HepG2 (cell line): Measurements from ENCODE around the gene MLLT10. TPM values are rescaled to one million over a fixed set of nuclear protein-coding genes. Genes with fewer than 3 reads are reported as not detected.
A peak's percentile ranks its signal among the peaks of the same experiment; 100 is the strongest.

Experiments
- E2F1 ChIP-seq: sonication (generic); formaldehyde crosslinking; IDR thresholded peaks from 2 replicates; pipeline ENCODE4 v1.5.0; 2020; ENCODE audit warnings: missing genetic modification reagents
- EP300 ChIP-seq, 3 experiments: sonication (generic) in 1 of 3; formaldehyde crosslinking in 1 of 3; IDR thresholded peaks; 2 replicates each; pipeline versions ENCODE4 v1.5.1 to v1.6.1; 2011 to 2020; ENCODE audit warnings: low read depth in 2 of 3, low read length in 2 of 3, borderline replicate concordance in 1 of 3, improper control_type of control experiment in 1 of 3, mild to moderate bottlenecking in 1 of 3, missing genetic modification reagents in 1 of 3, moderate library complexity in 1 of 3
- HOXA7 ChIP-seq: sonication (generic); formaldehyde crosslinking; IDR thresholded peaks from 2 replicates; pipeline ENCODE4 v1.8.1; 2022; ENCODE audit warnings: mild to moderate bottlenecking, missing genetic modification reagents, moderate library complexity
- RERE ChIP-seq: IDR thresholded peaks from 2 replicates; pipeline ENCODE4 v1.6.1; 2016; ENCODE audit warnings: low read depth, missing genetic modification reagents, missing compliant biosample characterization
- SALL2 ChIP-seq: sonication (generic); formaldehyde crosslinking; IDR thresholded peaks from 2 replicates; pipeline ENCODE4 v1.8.1; 2023; ENCODE audit warnings: mild to moderate bottlenecking, missing genetic modification reagents, inconsistent platforms
- SETDB1 ChIP-seq: sonication (generic); formaldehyde crosslinking; IDR thresholded peaks from 2 replicates; pipeline ENCODE4 v1.5.1; 2020; ENCODE audit warnings: missing genetic modification reagents, mild to moderate bottlenecking, borderline replicate concordance
- THRA ChIP-seq: sonication (generic); formaldehyde crosslinking; IDR thresholded peaks from 2 replicates; pipeline ENCODE4 v1.4.0; 2020; ENCODE audit warnings: missing genetic modification reagents, borderline replicate concordance
- ZBTB1 ChIP-seq: sonication (generic); formaldehyde crosslinking; IDR thresholded peaks from 2 replicates; pipeline ENCODE4 v1.4.0; 2020; ENCODE audit warnings: missing genetic modification reagents, borderline replicate concordance
- ZFP36L2 ChIP-seq: sonication (generic); formaldehyde crosslinking; IDR thresholded peaks from 2 replicates; pipeline ENCODE4 v1.4.0; 2020; ENCODE audit warnings: missing genetic modification reagents
- ZNF30 ChIP-seq: sonication (generic); formaldehyde crosslinking; IDR thresholded peaks from 2 replicates; pipeline ENCODE4 v1.5.0; 2020; ENCODE audit warnings: mild to moderate bottlenecking, missing genetic modification reagents
- ZNF367 ChIP-seq: sonication (generic); formaldehyde crosslinking; IDR thresholded peaks from 2 replicates; pipeline ENCODE4 v1.4.0; 2020; ENCODE audit warnings: missing genetic modification reagents, borderline replicate concordance
- ZNF574 ChIP-seq: sonication (generic); formaldehyde crosslinking; IDR thresholded peaks from 2 replicates; pipeline ENCODE4 v1.4.0; 2020; ENCODE audit warnings: missing genetic modification reagents
- ZNF850 ChIP-seq: sonication (generic); formaldehyde crosslinking; conservative IDR thresholded peaks from 2 replicates; pipeline ENCODE4 v1.9.0; 2021; ENCODE audit warnings: mild to moderate bottlenecking, missing genetic modification reagents
- polyA plus RNA-seq, 8 experiments: library from polyadenylated mRNA; depleted of rRNA in 3 of 8; stranded (reverse) in 7 of 8; unstranded in 1 of 8; fragments of >200 nt; fragmentation: Illumina TruSeq in 4 of 8; extraction: Trizol in 4 of 8; gene quantifications; 2 replicates each; pipeline versions ENCODE4 v1.2.1 to v1.2.3, GENCODE V29; 2011 to 2016; ENCODE audit warnings: low read depth in 4 of 8, missing spikeins in 1 of 8, mixed read lengths in 1 of 8; ENCODE audit not compliant: insufficient read depth in 1 of 8
- total RNA-seq, 5 experiments: library from RNA; depleted of rRNA; stranded (reverse); fragments of >200 nt; fragmentation: Illumina TruSeq; extraction: Trizol; gene quantifications; 2 replicates each; pipeline ENCODE4 v1.2.3, GENCODE V29; 2016; ENCODE audit warnings: low read depth in 1 of 5

The MLLT10 gene
- total and polyA plus RNA-seq, 2 of the 13 experiments (the other 11 are each of a cell fraction or from before 2014, with no cell fraction given) = 51.3 to 84.1 TPM

GRCh38 chr10:21525367-21526187 lies 8.5 kb upstream of the MLLT10 start, which contains the start of gene SKIDA1 (continued):
- TF ChIP-seq ZNF574 (peak; percentile 68), HOXA7 (CRISPR knock-in tag) (no peak), RERE (CRISPR knock-in tag) (peak; percentile 57; the same call in 1 of the 2 replicates), THRA (CRISPR knock-in tag) (peak; percentile 50; the same call in 1 of the 2 replicates), ZNF850 (CRISPR knock-in tag) (no peak), SALL2 (CRISPR knock-in tag) (0 out of 2 replicates have a peak, but pooled peaks have one; percentile 9), ZNF367 (CRISPR knock-in tag) (0 out of 2 replicates have a peak, but pooled peaks have one; percentile 29), ZFP36L2 (CRISPR knock-in tag) (no peak), E2F1 (peak; percentile 78), EP300 (IDR thresholded peaks at IDR 0.05; ENCODE audit: low read depth in 2 of 2, low read length in 2 of 2) (peak; percentile 13 to 45; a peak in 2 of 4 replicates), EP300 (CRISPR knock-in tag; IDR thresholded peaks at IDR 0.05; ENCODE audit: borderline replicate concordance) (peak; percentile 44; the same call in 1 of the 2 replicates), ZNF30 (peak; percentile 78; the same call in 1 of the 2 replicates), ZBTB1 (CRISPR knock-in tag) (peak; percentile 96; the same call in 1 of the 2 replicates), SETDB1 (CRISPR knock-in tag) (no peak)
